ENCODE data around the gene ARHGAP15.

Gene ARHGAP15

GRCh38 chr2:143467011-143467410 is 337.8 kb downstream of the ARHGAP15 start:
- no peak for DNase-seq

GRCh38 chr2:143468341-143468888 is 339.2 kb downstream of the ARHGAP15 start:
- no peak for DNase-seq

DNA sequence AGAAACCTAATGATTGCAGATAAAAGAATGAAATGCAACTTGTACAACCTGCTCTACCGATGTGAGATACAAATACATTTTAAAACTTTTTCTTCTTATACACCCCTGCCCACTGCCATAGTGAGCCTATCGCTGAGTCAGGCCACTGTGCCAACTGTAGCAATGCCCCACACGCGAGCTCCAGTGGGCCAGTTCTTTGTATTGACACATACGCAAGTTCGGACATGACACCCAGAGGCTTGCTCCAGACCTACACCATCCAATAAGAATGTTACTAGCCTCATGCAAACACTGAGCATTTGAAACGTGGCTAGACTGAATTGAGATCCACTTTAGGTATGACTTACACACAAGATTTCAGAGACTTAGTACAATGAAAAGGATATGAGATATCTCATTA is 340.1 kb downstream of the ARHGAP15 start:
- no peak for DNase-seq

DNA sequence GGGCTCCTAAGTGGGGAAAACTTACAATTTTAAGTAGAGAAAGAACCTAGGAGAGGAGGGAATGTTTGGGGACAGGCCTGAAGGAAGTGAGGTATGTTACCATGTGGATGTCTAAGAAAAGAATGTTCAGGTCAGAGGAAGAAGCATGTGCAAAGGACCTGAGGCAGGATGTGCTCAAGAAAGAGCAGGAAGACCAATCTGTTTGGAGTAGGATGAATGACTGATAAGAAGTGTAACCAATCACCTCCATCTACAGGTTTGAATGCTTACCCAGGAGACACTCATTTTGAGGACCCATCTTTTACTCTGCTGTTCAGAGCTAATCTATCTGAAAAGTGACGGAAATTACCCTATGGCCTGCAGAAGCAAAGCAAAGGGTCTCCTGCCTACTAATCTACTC is 342.3 kb downstream of the ARHGAP15 start:
- DNase-seq = no peak

GRCh38 chr2:143473216-143473615 is 344.0 kb downstream of the ARHGAP15 start:
- DNase-seq = no peak

- no peak for DNase-seq
Measured at GRCh38 chr2:143473820-143474219, 344.6 kb downstream of the ARHGAP15 start.

DNA sequence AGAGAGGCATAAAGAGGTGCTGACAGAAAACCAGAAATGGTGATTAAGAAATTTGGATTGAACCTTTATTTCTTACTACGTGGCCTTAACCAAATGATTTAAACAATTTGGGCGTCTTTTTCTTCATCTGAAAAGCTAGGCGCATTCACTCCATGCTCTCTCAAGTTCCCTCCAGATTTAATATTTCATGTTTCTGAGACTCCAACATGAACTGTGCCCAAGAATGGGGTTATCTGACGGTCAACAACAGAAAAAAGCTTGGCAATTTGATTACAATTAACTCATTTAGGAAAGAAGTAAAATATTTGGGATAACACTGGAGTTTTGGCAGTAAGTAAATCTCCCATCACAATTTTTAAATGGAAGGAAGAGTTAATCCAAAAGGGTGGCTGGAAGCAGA is 345.4 kb downstream of the ARHGAP15 start:
- DNase-seq = no peak

GRCh38 chr2:143475041-143475776 is 346.0 kb downstream of the ARHGAP15 start:
- no peak for DNase-seq

DNA sequence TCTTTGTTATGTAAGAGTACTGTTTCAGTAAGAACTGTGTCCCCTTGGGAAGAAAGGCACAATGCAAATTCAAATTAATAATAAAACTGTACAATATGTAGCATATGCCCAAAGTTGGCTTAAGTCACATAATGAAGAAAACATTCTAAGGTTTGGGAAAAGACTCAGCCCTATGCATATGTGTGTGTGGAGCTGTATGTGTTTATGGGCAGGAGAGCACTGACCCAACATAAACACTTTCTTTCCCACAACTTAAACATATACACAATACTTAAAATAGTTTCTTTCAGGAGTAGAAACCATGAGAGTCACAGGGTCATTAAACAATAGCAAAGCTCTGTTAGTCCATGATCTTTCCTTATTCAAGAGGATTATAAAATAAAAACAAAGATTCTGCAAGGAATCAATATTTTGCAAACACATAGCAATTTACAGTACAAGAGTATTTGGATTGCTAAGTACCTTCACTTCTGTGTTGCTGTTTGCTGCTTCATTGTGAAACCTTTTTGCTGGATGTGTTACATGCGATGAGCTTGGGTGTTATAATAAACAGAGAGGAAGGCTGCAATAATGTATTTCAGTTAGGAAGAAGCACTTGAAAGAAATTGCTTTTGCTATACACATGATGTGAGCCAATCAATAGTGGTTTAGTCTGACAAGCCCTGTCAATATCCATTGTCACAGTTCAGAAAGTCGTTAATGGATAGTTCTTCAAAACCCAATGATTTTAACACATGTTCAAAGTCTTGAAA is 347.3 kb downstream of the ARHGAP15 start:
- DNase-seq = no peak

GRCh38 chr2:143477714-143478443 is 348.7 kb downstream of the ARHGAP15 start:
- DNase-seq = no peak

DNA sequence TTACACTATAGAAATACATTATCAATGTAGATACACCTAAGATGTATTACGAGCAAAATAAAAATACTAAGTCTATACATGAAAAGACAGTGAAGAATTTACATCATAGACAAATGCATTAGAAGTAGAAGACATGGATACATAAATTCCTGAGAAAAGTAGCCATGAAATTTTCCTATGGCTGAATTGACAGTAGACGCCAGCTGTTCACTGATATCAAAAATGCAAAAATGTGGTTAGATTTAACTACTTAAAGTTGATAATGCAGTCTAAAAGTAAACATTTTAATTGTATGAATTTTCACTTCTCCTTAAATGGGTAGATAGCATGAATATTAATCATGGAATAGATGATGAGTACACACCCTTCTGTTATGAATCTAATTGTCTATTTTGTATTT is 350.9 kb downstream of the ARHGAP15 start:
- no peak for DNase-seq

- DNase-seq = no peak
Measured at GRCh38 chr2:143480601-143481236, 351.5 kb downstream of the ARHGAP15 start.

GRCh38 chr2:143481237-143481623 is 352.0 kb downstream of the ARHGAP15 start:
- DNase-seq = no peak

- DNase-seq = no peak
Measured at GRCh38 chr2:143481733-143482132, 352.5 kb downstream of the ARHGAP15 start.

- no peak for DNase-seq
Measured at GRCh38 chr2:143482316-143482715, 353.1 kb downstream of the ARHGAP15 start.

- no peak for DNase-seq
Measured at GRCh38 chr2:143482771-143483170, 353.6 kb downstream of the ARHGAP15 start.

GRCh38 chr2:143486976-143487375 is 357.8 kb downstream of the ARHGAP15 start:
- no peak for DNase-seq

- DNase-seq = no peak
Measured at GRCh38 chr2:143489145-143489544, 359.9 kb downstream of the ARHGAP15 start.

- DNase-seq = no peak
Measured at GRCh38 chr2:143491131-143491530, 361.9 kb downstream of the ARHGAP15 start.

DNA sequence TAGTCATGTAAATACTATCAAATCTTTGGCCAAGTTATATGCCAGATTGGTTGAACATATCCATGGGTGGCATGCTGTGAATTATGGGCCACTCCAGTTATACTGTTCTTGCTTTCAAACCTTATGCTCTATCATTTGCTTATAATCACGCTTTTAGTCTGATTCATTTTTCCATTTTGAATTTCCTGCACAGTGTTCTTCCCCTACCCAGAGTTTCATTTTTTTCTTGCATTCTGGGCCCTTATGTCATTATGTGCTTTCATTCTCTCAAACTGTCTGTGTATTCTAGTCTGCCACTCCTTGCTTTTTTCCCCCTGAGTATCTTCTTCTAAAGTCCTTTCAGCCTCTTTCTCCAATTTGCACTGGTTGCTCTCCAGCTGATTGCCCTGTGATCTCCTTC is 364.1 kb downstream of the ARHGAP15 start:
- DNase-seq = no peak

GRCh38 chr2:143497726-143498125 is 368.5 kb downstream of the ARHGAP15 start:
- no peak for DNase-seq

GRCh38 chr2:143498496-143498895 is 369.3 kb downstream of the ARHGAP15 start:
- no peak for DNase-seq

DNA sequence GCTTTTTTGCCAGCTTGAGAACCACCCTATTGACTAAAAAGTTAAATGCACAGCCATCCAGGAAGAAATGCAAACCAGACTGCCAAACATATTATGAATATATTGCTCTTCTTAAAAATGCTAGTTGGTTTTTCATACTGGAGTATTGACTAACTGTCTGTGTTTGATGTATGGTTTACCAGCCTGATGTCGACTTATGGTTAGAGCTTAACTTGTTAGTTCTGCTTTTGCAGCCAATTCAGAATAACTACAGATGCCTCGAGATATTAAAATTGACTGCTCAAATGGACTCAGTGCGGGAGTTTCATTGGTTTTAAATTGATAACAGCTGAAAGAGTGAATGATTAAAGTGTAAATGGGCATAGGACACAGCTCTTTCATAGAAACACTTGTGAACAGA is 369.8 kb downstream of the ARHGAP15 start:
- no peak for DNase-seq
